GM18507 (cell line): Measurements from ENCODE around the gene TMEM43.

ENCODE experiments used
- DNase-seq: peaks from one replicate; pipeline ENCODE4 v3.0.0; 2011; ENCODE audit warnings: low read depth; ENCODE audit not compliant: insufficient read length; ENCODE audit errors: extremely low spot score
- FAIRE-seq: peaks from 2 replicates; lab custom pipeline; 2011; peaks lifted over from hg19 to GRCh38; lab: Jason Lieb, UNC

The TMEM43 gene

GRCh38 chr3:14147617-14148016 lies 22.8 kb downstream of the TMEM43 start:
- FAIRE-seq = no peak
- DNase-seq = no peak

GRCh38 chr3:14148041-14148985 lies 23.5 kb downstream of the TMEM43 start:
- DNase-seq = no peak

GRCh38 chr3:14150078-14150477 lies 25.2 kb downstream of the TMEM43 start:
- FAIRE-seq = no peak
- no peak for DNase-seq

More at GRCh38 chr3:14148041-14148985, 23.5 kb downstream of the TMEM43 start:
- no peak for FAIRE-seq

GRCh38 chr3:14150491-14151230 lies 25.8 kb downstream of the TMEM43 start:
- no peak for FAIRE-seq
- no peak for DNase-seq

- no peak for DNase-seq
- no peak for FAIRE-seq
Observed at GRCh38 chr3:14151471-14152083, 26.7 kb downstream of the TMEM43 start.

- DNase-seq (no peak), FAIRE-seq (no peak)
Observed at GRCh38 chr3:14152233-14152962, 27.5 kb downstream of the TMEM43 start.

GRCh38 chr3:14152963-14153355 lies 28.1 kb downstream of the TMEM43 start:
- no peak for FAIRE-seq

GRCh38 chr3:14153663-14154062 lies 28.8 kb downstream of the TMEM43 start:
- DNase-seq = no peak
- FAIRE-seq = no peak

More at GRCh38 chr3:14152963-14153355, 28.1 kb downstream of the TMEM43 start:
- DNase-seq = no peak

- DNase-seq (no peak), FAIRE-seq (no peak)
Observed at GRCh38 chr3:14154276-14154675, 29.4 kb downstream of the TMEM43 start.

GRCh38 chr3:14154895-14155440 lies 30.1 kb downstream of the TMEM43 start:
- DNase-seq (no peak), FAIRE-seq (no peak)

GRCh38 chr3:14156201-14156600 lies 31.3 kb downstream of the TMEM43 start:
- FAIRE-seq (no peak), DNase-seq (no peak)

- DNase-seq (no peak), FAIRE-seq (no peak)
Observed at GRCh38 chr3:14156843-14157561, 32.1 kb downstream of the TMEM43 start.

- DNase-seq (no peak), FAIRE-seq (no peak)
Observed at GRCh38 chr3:14157951-14158350, 33.1 kb downstream of the TMEM43 start.

GRCh38 chr3:14158370-14158769 lies 33.5 kb downstream of the TMEM43 start:
- no peak for FAIRE-seq

GRCh38 chr3:14159426-14159825 lies 34.6 kb downstream of the TMEM43 start:
- no peak for FAIRE-seq
- DNase-seq = no peak

More at GRCh38 chr3:14158370-14158769, 33.5 kb downstream of the TMEM43 start:
- DNase-seq = no peak

- DNase-seq (no peak), FAIRE-seq (no peak)
Observed at GRCh38 chr3:14161282-14161681, 36.4 kb downstream of the TMEM43 start.

- no peak for FAIRE-seq
Observed at GRCh38 chr3:14162178-14162577, 37.3 kb downstream of the TMEM43 start.

GRCh38 chr3:14166877-14167603 lies 42.2 kb downstream of the TMEM43 start:
- no peak for FAIRE-seq

More at GRCh38 chr3:14162178-14162577, 37.3 kb downstream of the TMEM43 start:
- DNase-seq = no peak

More at GRCh38 chr3:14166877-14167603, 42.2 kb downstream of the TMEM43 start:
- DNase-seq = no peak
